CD14-positive monocyte (primary cell): ENCODE results near the gene D2HGDH. TPM values are rescaled to one million over a fixed set of nuclear protein-coding genes. Genes with fewer than 3 reads are reported as not detected.

Source experiments
- DNase-seq, 3 donors: peaks; one replicate each; pipeline ENCODE4 v3.0.0-alpha.2; 2011 to 2022
- H2AFZ ChIP-seq: 2 replicates; pipeline ENCODE4 v1.6.0; 2012; ENCODE audit warnings: mild to moderate bottlenecking, low read depth, low read length, inconsistent platforms; ENCODE audit not compliant: insufficient read depth, poor library complexity, severe bottlenecking
- H3K27ac ChIP-seq, 2 donors: 1 replicate in 1 of 2; 2 replicates in 1 of 2; pipeline ENCODE4 v1.5.1; 2012 to 2013; ENCODE audit warnings: low read length in 2 of 2, control low read depth in 1 of 2, inconsistent platforms in 1 of 2, low read depth in 1 of 2, mild to moderate bottlenecking in 1 of 2
- H3K27me3 ChIP-seq, 2 donors: one replicate each; pipeline versions ENCODE4 v1.6.0 to v1.6.1; 2011 to 2013; ENCODE audit warnings: low read length in 2 of 2; ENCODE audit not compliant: control insufficient read depth in 2 of 2, insufficient read depth in 2 of 2
- H3K36me3 ChIP-seq, 2 donors: replicated peaks in 1 of 2; 1 replicate in 1 of 2; 2 replicates in 1 of 2; pipeline versions ENCODE4 v1.5.1 to v1.6.1; 2012 to 2013; ENCODE audit warnings: low read length in 2 of 2, control low read depth in 1 of 2, inconsistent platforms in 1 of 2, mild to moderate bottlenecking in 1 of 2; ENCODE audit not compliant: insufficient read depth in 2 of 2, control insufficient read depth in 1 of 2
- H3K4me1 ChIP-seq, 2 donors: 1 replicate in 1 of 2; 2 replicates in 1 of 2; pipeline versions ENCODE4 v1.5.1 to v1.6.1; 2012 to 2013; ENCODE audit warnings: low read length in 2 of 2, control low read depth in 1 of 2, inconsistent platforms in 1 of 2, mild to moderate bottlenecking in 1 of 2, moderate library complexity in 1 of 2; ENCODE audit not compliant: insufficient read depth in 2 of 2, control insufficient read depth in 1 of 2
- H3K4me2 ChIP-seq: replicated peaks from 2 replicates; pipeline ENCODE3; 2012; ENCODE audit warnings: low read length, moderate library complexity, mild to moderate bottlenecking; ENCODE audit not compliant: poor library complexity, severe bottlenecking; ENCODE audit errors: extremely low read depth
- H3K4me3 ChIP-seq, 3 experiments: fragments of 200-600 bp in 1 of 3; sonication (generic) in 1 of 3; replicated peaks in 1 of 3; 1 replicate in 2 of 3; 2 replicates in 1 of 3; pipeline ENCODE4 v1.5.1; 2011 to 2013; ENCODE audit warnings: low read length in 3 of 3, mild to moderate bottlenecking in 3 of 3, control low read depth in 2 of 3, low read depth in 2 of 3, inconsistent platforms in 1 of 3, moderate library complexity in 1 of 3
- H3K79me2 ChIP-seq: 2 replicates; pipeline ENCODE4 v1.6.0; 2012; ENCODE audit warnings: mild to moderate bottlenecking, control low read depth, inconsistent platforms, low read length, moderate library complexity; ENCODE audit not compliant: insufficient read depth
- H3K9ac ChIP-seq: 2 replicates; pipeline ENCODE4 v1.6.0; 2017; ENCODE audit warnings: low read length, mild to moderate bottlenecking; ENCODE audit not compliant: insufficient read depth, poor library complexity, severe bottlenecking
- H3K9me3 ChIP-seq, 2 donors: replicated peaks in 1 of 2; 1 replicate in 1 of 2; 2 replicates in 1 of 2; pipeline versions ENCODE4 v1.5.1 to v1.6.1; 2012 to 2013; ENCODE audit warnings: low read length in 2 of 2, control low read depth in 1 of 2; ENCODE audit not compliant: control insufficient read depth in 1 of 2, insufficient read depth in 1 of 2
- H4K20me1 ChIP-seq: 2 replicates; pipeline ENCODE4 v1.6.0; 2012; ENCODE audit warnings: mild to moderate bottlenecking, low read length, control low read depth, moderate library complexity; ENCODE audit not compliant: insufficient read depth
- H3K27ac Mint-ChIP-seq, 7 donors: one replicate each; pipeline ENCODE4 v1.8.0; 2020; ENCODE audit warnings: mild to moderate bottlenecking in 7 of 7, mixed read lengths in 7 of 7, moderate library complexity in 6 of 7, inconsistent platforms in 2 of 7
- H3K27me3 Mint-ChIP-seq, 3 donors: one replicate each; pipeline ENCODE4 v1.8.0; 2021 to 2022; ENCODE audit warnings: low read depth in 3 of 3, mild to moderate bottlenecking in 3 of 3, mixed read lengths in 3 of 3, moderate library complexity in 3 of 3, inconsistent platforms in 1 of 3
- H3K36me3 Mint-ChIP-seq, 2 donors: one replicate each; pipeline ENCODE4 v1.8.0; 2020; ENCODE audit warnings: mixed read lengths in 2 of 2, inconsistent platforms in 1 of 2, mild to moderate bottlenecking in 1 of 2
- H3K4me1 Mint-ChIP-seq: one replicate; pipeline ENCODE4 v1.8.0; 2020; ENCODE audit warnings: mild to moderate bottlenecking, mixed read lengths
- H3K4me3 Mint-ChIP-seq, 2 donors: one replicate each; pipeline ENCODE4 v1.8.0; 2020; ENCODE audit warnings: mild to moderate bottlenecking in 2 of 2, mixed read lengths in 2 of 2, moderate library complexity in 1 of 2
- H3K9me3 Mint-ChIP-seq, 7 donors: one replicate each; pipeline ENCODE4 v1.8.0; 2020 to 2022; ENCODE audit warnings: mixed read lengths in 7 of 7, mild to moderate bottlenecking in 6 of 7, moderate library complexity in 6 of 7, inconsistent platforms in 2 of 7
- WGBS: methylation state at CpG from one replicate; pipeline ENCODE4 v1.1.5; 2013; ENCODE audit warnings: missing lambda C conversion rate; ENCODE audit not compliant: insufficient coverage; 5-methylcytosine and 5-hydroxymethylcytosine counted together
- intact Hi-C, 2 donors: fragments of 100-400 bp; cut with micrococcal nuclease; formaldehyde crosslinking; loops; one replicate each; pipeline versions ENCODE4 v1.15.0 to v1.15.1; 2023
- polyA plus RNA-seq, 3 donors: library from polyadenylated mRNA; depleted of rRNA in 1 of 3; unstranded in 2 of 3; stranded (reverse) in 1 of 3; fragments of 300-500 nt in 2 of 3; fragments of >200 nt in 1 of 3; fragmentation: Illumina TruSeq in 2 of 3; gene quantifications; 1 replicate in 2 of 3; 2 replicates in 1 of 3; pipeline ENCODE4 v1.2.3, GENCODE V29; 2012 to 2021
- TF ChIP-seq, protein P1 (sequence below): fragments of 200-600 bp; IDR thresholded peaks from one replicate; pipeline ENCODE4 v1.8.0; 2022; ENCODE audit warnings: antibody characterized with exemption, mild to moderate bottlenecking

Gene D2HGDH
- polyA plus RNA-seq, 3 donors, result 1.0 to 57.1 (median 1.1) TPM

DNA sequence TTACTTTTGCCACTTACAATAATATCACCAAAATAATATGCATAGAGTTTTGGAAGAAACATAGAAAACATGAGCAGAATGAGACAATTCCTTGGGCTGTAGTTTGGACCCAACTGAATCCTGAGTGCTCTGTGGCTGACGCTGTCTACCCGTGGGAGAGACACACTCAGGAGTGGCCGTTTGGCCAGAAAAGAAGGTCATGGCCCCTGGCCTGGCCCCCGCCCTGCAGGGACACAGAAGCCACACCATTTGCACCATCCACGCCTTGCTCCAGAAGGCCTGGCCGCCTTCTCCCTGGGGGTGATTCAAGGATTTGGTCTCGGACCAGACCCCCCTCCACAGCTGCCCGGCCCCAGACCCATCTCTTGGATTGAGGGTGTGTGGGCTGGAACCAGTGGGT lies 6.4 kb upstream of the D2HGDH start:
- peak overlapping the region in 2 of 7 donors; percentile 15 to 23 for H3K27ac Mint-ChIP-seq
- peaks cover 7 to 15% of the 10 kb centered on the region in 2 donors for H3K4me1 ChIP-seq
- H3K4me3 ChIP-seq, result no peak overlapping the region
- peaks cover 16 to 25% (median 23%) of the 10 kb centered on the region in 7 donors for H3K9me3 Mint-ChIP-seq
- H3K79me2 ChIP-seq, result no peaks in the 10 kb centered on the region
- no peak overlapping the region for H2AFZ ChIP-seq
- DNase-seq, result no peak
- intact Hi-C loops, result no loop called here
- H3K9ac ChIP-seq, result no peak overlapping the region
- no peak overlapping the region for H3K4me3 Mint-ChIP-seq
- H3K4me2 ChIP-seq, result no peak overlapping the region
- H3K27ac ChIP-seq, result no peak overlapping the region
- TF ChIP-seq, protein P1, sequence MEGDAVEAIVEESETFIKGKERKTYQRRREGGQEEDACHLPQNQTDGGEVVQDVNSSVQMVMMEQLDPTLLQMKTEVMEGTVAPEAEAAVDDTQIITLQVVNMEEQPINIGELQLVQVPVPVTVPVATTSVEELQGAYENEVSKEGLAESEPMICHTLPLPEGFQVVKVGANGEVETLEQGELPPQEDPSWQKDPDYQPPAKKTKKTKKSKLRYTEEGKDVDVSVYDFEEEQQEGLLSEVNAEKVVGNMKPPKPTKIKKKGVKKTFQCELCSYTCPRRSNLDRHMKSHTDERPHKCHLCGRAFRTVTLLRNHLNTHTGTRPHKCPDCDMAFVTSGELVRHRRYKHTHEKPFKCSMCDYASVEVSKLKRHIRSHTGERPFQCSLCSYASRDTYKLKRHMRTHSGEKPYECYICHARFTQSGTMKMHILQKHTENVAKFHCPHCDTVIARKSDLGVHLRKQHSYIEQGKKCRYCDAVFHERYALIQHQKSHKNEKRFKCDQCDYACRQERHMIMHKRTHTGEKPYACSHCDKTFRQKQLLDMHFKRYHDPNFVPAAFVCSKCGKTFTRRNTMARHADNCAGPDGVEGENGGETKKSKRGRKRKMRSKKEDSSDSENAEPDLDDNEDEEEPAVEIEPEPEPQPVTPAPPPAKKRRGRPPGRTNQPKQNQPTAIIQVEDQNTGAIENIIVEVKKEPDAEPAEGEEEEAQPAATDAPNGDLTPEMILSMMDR, result no peak
- H3K27me3 ChIP-seq, result no peaks in the 10 kb centered on the region
- H3K27me3 Mint-ChIP-seq, result peaks cover 0 to 2% (median 0%) of the 10 kb centered on the region in 3 donors
- 96% methylated on average over 5 of the region's 8 CpGs for WGBS
- H3K36me3 ChIP-seq, result peaks cover 6 to 13% of the 10 kb centered on the region in 2 donors
- no peaks in the 10 kb centered on the region for H4K20me1 ChIP-seq
- H3K36me3 Mint-ChIP-seq, result peaks cover 16 to 21% of the 10 kb centered on the region in 2 donors
- H3K9me3 ChIP-seq, result peaks cover 17 to 23% of the 10 kb centered on the region in 2 donors
- peaks cover 22% of the 10 kb centered on the region for H3K4me1 Mint-ChIP-seq

DNA sequence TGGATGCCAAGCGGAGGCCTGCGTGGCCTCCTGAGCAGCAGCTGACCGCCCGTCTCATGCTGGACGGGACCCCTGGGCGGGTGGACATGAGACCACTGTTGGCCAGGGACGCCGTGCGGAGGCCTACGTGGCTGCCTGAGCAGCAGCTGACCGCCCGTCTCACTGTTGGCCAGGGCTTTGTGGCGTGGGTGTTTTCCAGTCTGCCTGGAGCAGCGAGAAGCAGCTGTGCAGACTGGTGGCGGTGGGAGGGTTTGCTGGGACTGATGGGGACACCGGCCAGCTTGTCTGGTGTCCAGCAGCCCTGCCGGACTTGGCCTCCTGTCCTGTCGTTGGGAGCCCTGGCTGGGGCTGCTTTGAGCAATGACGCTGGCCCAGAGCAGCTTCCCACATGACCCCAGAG lies 5.8 kb upstream of the D2HGDH start:
- no peak for DNase-seq
- Histone ChIP-seq H4K20me1 (no peaks in the 10 kb centered on the region), H2AFZ (no peak overlapping the region), H3K27me3 (no peaks in the 10 kb centered on the region), H3K4me1 (peaks cover 7 to 16% of the 10 kb centered on the region in 2 donors), H3K4me3 (no peak overlapping the region), H3K79me2 (no peaks in the 10 kb centered on the region), H3K4me2 (no peak overlapping the region), H3K9me3 (peaks cover 11 to 17% of the 10 kb centered on the region in 2 donors), H3K9ac (no peak overlapping the region), H3K36me3 (peaks cover 0 to 7% of the 10 kb centered on the region in 2 donors), H3K27ac (no peak overlapping the region)
- Mint-ChIP-seq H3K4me3 (no peak overlapping the region), H3K27ac (peak overlapping the region in 1 of 7 donors; percentile 10), H3K27me3 (peaks cover 0 to 2% (median 2%) of the 10 kb centered on the region in 3 donors), H3K4me1 (peaks cover 22% of the 10 kb centered on the region), H3K36me3 (peaks cover 10 to 15% of the 10 kb centered on the region in 2 donors), H3K9me3 (peaks cover 10 to 21% (median 17%) of the 10 kb centered on the region in 7 donors)
- WGBS, result 96% methylated on average over 18 of the region's 19 CpGs
- intact Hi-C loops, result no loop called here
- TF ChIP-seq, protein P1, result no peak
